Activated CD8-positive, alpha-beta T cell treated with anti-CD3 and anti-CD28 coated beads for 36 hours (primary cell): ENCODE data around the gene CDH5. TPM values are rescaled to one million over a fixed set of nuclear protein-coding genes. Genes with fewer than 3 reads are reported as not detected.

Experiments used
- ATAC-seq: fragments of 200-7000 bp; cut with Tn5 transposase; one replicate; pipeline ENCODE4 v1.10.0; 2021; ENCODE audit warnings: mild to moderate bottlenecking, moderate library complexity
- CTCF ChIA-PET: fragments of 350-600 bp; sonication (Branson Sonifier 250); formaldehyde crosslinking; loops from one replicate; lab custom pipeline; 2021; ENCODE audit warnings: antibody characterized with exemption; lab: Charles Lee
- POLR2A ChIA-PET: fragments of 350-600 bp; sonication (Branson Sonifier 250); formaldehyde crosslinking; loops from one replicate; lab custom pipeline; 2021; ENCODE audit warnings: antibody characterized with exemption; lab: Charles Lee
- DNase-seq: peaks from one replicate; pipeline ENCODE4 v3.0.0-alpha.2; 2020
- H3K27ac Mint-ChIP-seq: one replicate; pipeline ENCODE4 v1.8.0; 2021; ENCODE audit warnings: mild to moderate bottlenecking, mixed read lengths
- H3K27me3 Mint-ChIP-seq: one replicate; pipeline ENCODE4 v1.8.0; 2021; ENCODE audit warnings: mixed read lengths
- H3K36me3 Mint-ChIP-seq: one replicate; pipeline ENCODE4 v1.8.0; 2021; ENCODE audit warnings: low read depth, mixed read lengths
- H3K4me1 Mint-ChIP-seq: one replicate; pipeline ENCODE4 v1.8.0; 2021; ENCODE audit warnings: low read depth, mixed read lengths
- H3K4me3 Mint-ChIP-seq: one replicate; pipeline ENCODE4 v1.8.0; 2021; ENCODE audit warnings: mild to moderate bottlenecking, moderate library complexity, mixed read lengths
- H3K9me3 Mint-ChIP-seq: one replicate; pipeline ENCODE4 v1.8.0; 2021; ENCODE audit warnings: mixed read lengths
- CTCF ChIP-seq: fragments of 200-600 bp; IDR thresholded peaks from one replicate; pipeline ENCODE4 v1.8.0; 2022; ENCODE audit warnings: antibody characterized with exemption, mild to moderate bottlenecking
- intact Hi-C: fragments of 100-400 bp; cut with micrococcal nuclease; formaldehyde crosslinking; loops from one replicate; pipeline ENCODE4 v1.10.0; 2022
- total RNA-seq, 2 experiments: library from RNA; stranded (reverse); gene quantifications; one replicate each; pipeline ENCODE4 v1.2.3, GENCODE V29; 2021

The CDH5 gene
- total RNA-seq: not detected

GRCh38 chr16:66366433-66367299, at the start of gene CDH5:
CDH5 (plus strand) TSS chr16:66366691; CDS start chr16:66379338, 12,647 bp downstream.
- ChIA-PET CTCF (interaction anchor here (4.8 kb wide), 1 partner anchor 9 kb away, joined by 23 read pairs; no protein-coding TSS in a partner anchor), POLR2A (no interaction called here)
- Mint-ChIP-seq H3K36me3 (no peaks in the 10 kb centered on the region), H3K9me3 (no peaks in the 10 kb centered on the region), H3K27me3 (peaks cover 30% of the 10 kb centered on the region), H3K27ac (no peak within 1 kb of the TSS), H3K4me1 (no peaks in the 10 kb centered on the region), H3K4me3 (no peak within 1 kb of the TSS)
- intact Hi-C loops: no loop called here
- no peak for TF ChIP-seq CTCF
- ATAC-seq: no peak
- DNase-seq: no peak

- Mint-ChIP-seq H3K27me3 (peaks cover 5% of the 10 kb centered on the region), H3K9me3 (no peaks in the 10 kb centered on the region), H3K27ac (no peak overlapping the region), H3K4me3 (no peak overlapping the region), H3K36me3 (no peaks in the 10 kb centered on the region), H3K4me1 (peaks cover 3% of the 10 kb centered on the region)
- no peak for TF ChIP-seq CTCF
- ChIA-PET CTCF (interaction anchor here (1.0 to 3.1 kb wide), 3 partner anchors 25 to 48 kb away, joined by 4 to 16 read pairs (median 5); no protein-coding TSS in a partner anchor), POLR2A (no interaction called here)
- ATAC-seq: no peak
- intact Hi-C loops: no loop called here
- DNase-seq: no peak
These were observed 48.0 kb upstream of the CDH5 start for GRCh38 chr16:66318505-66318904.

- no peak for DNase-seq
- POLR2A ChIA-PET: no interaction called here
- H3K4me3 Mint-ChIP-seq: no peak overlapping the region
- no peaks in the 10 kb centered on the region for H3K4me1 Mint-ChIP-seq
- no peaks in the 10 kb centered on the region for H3K36me3 Mint-ChIP-seq
- CTCF ChIA-PET: interaction anchor here (1.1 to 1.6 kb wide), 2 partner anchors 22 to 45 kb away, joined by 5 read pairs; no protein-coding TSS in a partner anchor
- peaks cover 8% of the 10 kb centered on the region for H3K27me3 Mint-ChIP-seq
- intact Hi-C loops: no loop called here
- H3K27ac Mint-ChIP-seq: no peak overlapping the region
- TF ChIP-seq CTCF: no peak
- H3K9me3 Mint-ChIP-seq: no peaks in the 10 kb centered on the region
- no peak for ATAC-seq
These were observed 45.7 kb upstream of the CDH5 start for GRCh38 chr16:66320774-66321173.

- DNase-seq (no peak), ATAC-seq (no peak)
- peaks cover 7% of the 10 kb centered on the region for H3K27me3 Mint-ChIP-seq
- H3K27ac Mint-ChIP-seq: no peak overlapping the region
- no peaks in the 10 kb centered on the region for H3K9me3 Mint-ChIP-seq
- ChIA-PET POLR2A (no interaction called here), CTCF (interaction anchor here (1.1 to 1.6 kb wide), 2 partner anchors 22 to 46 kb away, joined by 3 to 5 read pairs; no protein-coding TSS in a partner anchor)
- intact Hi-C loops: no loop called here
- H3K4me3 Mint-ChIP-seq: no peak overlapping the region
- TF ChIP-seq CTCF: no peak
- no peaks in the 10 kb centered on the region for H3K4me1 Mint-ChIP-seq
- no peaks in the 10 kb centered on the region for H3K36me3 Mint-ChIP-seq
These were observed 44.3 kb upstream of the CDH5 start for GRCh38 chr16:66322174-66322573.
